GOT3 (cell line): ENCODE results near the gene NOTCH1.

Experiments
- DNase-seq: peaks from one replicate; lab custom pipeline; 2025; ENCODE audit warnings: mixed read lengths; lab: John Stamatoyannopoulos, UW

The NOTCH1 gene

GRCh38 chr9:136516191-136516654, 29.6 kb downstream of the NOTCH1 start:
- no peak for DNase-seq

GRCh38 chr9:136515276-136515675, 30.6 kb downstream of the NOTCH1 start:
- no peak for DNase-seq

- DNase-seq: no peak
Observed at GRCh38 chr9:136514022-136514714, 31.7 kb downstream of the NOTCH1 start.

GRCh38 chr9:136513191-136513590, 32.7 kb downstream of the NOTCH1 start:
- no peak for DNase-seq

- no peak for DNase-seq
Observed at GRCh38 chr9:136512651-136513071, 33.2 kb downstream of the NOTCH1 start.

- no peak for DNase-seq
Observed at GRCh38 chr9:136511670-136512592, 33.9 kb downstream of the NOTCH1 start.

GRCh38 chr9:136511144-136511669, 34.6 kb downstream of the NOTCH1 start:
- DNase-seq: no peak

GRCh38 chr9:136510561-136510960, 35.3 kb downstream of the NOTCH1 start:
- no peak for DNase-seq

GRCh38 chr9:136509549-136509948, 36.3 kb downstream of the NOTCH1 start:
- DNase-seq: no peak

GRCh38 chr9:136508729-136509500, 36.9 kb downstream of the NOTCH1 start:
- DNase-seq: no peak

GRCh38 chr9:136507992-136508375, 37.9 kb downstream of the NOTCH1 start:
- DNase-seq: no peak

GRCh38 chr9:136507221-136507991, 38.4 kb downstream of the NOTCH1 start:
- DNase-seq: no peak

- DNase-seq: no peak
Observed at GRCh38 chr9:136506425-136506824, 39.4 kb downstream of the NOTCH1 start.

GRCh38 chr9:136505406-136506403, 40.1 kb downstream of the NOTCH1 start:
- no peak for DNase-seq

GRCh38 chr9:136504512-136505348, 41.1 kb downstream of the NOTCH1 start:
- no peak for DNase-seq

- no peak for DNase-seq
Observed at GRCh38 chr9:136502940-136503550, 42.8 kb downstream of the NOTCH1 start.

- DNase-seq: no peak
Observed at GRCh38 chr9:136502196-136502595, 43.7 kb downstream of the NOTCH1 start.

- no peak for DNase-seq
Observed at GRCh38 chr9:136501686-136502085, 44.2 kb downstream of the NOTCH1 start.
